ENCODE data around the gene QRICH1. TPM values are rescaled to one million over a fixed set of nuclear protein-coding genes. Genes with fewer than 3 reads are reported as not detected.

The QRICH1 gene
- total RNA-seq, 1 donor from 2014 or later: 77.5 TPM

GRCh38 chr3:48985831-48986376 is 108.0 kb downstream of the QRICH1 start:
- DNase-seq (ENCODE audit: low spot score): peak; percentile 25
- Mint-ChIP-seq H3K9me3 (ENCODE audit: low read depth) (no peaks in the 10 kb centered on the region), H3K36me3 (ENCODE audit: low read depth) (peaks cover 12% of the 10 kb centered on the region), H3K4me1 (ENCODE audit: low read depth) (peaks cover 16% of the 10 kb centered on the region), H3K4me3 (ENCODE audit: unreplicated experiment) (no peak overlapping the region), H3K27ac (ENCODE audit: unreplicated experiment) (peak overlapping the region; percentile 23), H3K27me3 (ENCODE audit: low read depth) (no peaks in the 10 kb centered on the region)
- TF ChIP-seq, protein P1, sequence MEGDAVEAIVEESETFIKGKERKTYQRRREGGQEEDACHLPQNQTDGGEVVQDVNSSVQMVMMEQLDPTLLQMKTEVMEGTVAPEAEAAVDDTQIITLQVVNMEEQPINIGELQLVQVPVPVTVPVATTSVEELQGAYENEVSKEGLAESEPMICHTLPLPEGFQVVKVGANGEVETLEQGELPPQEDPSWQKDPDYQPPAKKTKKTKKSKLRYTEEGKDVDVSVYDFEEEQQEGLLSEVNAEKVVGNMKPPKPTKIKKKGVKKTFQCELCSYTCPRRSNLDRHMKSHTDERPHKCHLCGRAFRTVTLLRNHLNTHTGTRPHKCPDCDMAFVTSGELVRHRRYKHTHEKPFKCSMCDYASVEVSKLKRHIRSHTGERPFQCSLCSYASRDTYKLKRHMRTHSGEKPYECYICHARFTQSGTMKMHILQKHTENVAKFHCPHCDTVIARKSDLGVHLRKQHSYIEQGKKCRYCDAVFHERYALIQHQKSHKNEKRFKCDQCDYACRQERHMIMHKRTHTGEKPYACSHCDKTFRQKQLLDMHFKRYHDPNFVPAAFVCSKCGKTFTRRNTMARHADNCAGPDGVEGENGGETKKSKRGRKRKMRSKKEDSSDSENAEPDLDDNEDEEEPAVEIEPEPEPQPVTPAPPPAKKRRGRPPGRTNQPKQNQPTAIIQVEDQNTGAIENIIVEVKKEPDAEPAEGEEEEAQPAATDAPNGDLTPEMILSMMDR (IDR thresholded peaks at IDR 0.05): no peak

- TF ChIP-seq, protein P1 (IDR thresholded peaks at IDR 0.05): no peak
- Mint-ChIP-seq H3K36me3 (ENCODE audit: low read depth) (peaks cover 18% of the 10 kb centered on the region), H3K9me3 (ENCODE audit: low read depth) (no peaks in the 10 kb centered on the region), H3K4me1 (ENCODE audit: low read depth) (peaks cover 12% of the 10 kb centered on the region), H3K27ac (ENCODE audit: unreplicated experiment) (no peak overlapping the region), H3K4me3 (ENCODE audit: unreplicated experiment) (no peak overlapping the region), H3K27me3 (ENCODE audit: low read depth) (no peaks in the 10 kb centered on the region)
- no peak for DNase-seq (ENCODE audit: low spot score)
Measured at GRCh38 chr3:48984663-48985062, 109.2 kb downstream of the QRICH1 start.

GRCh38 chr3:48983096-48983495 is 110.8 kb downstream of the QRICH1 start:
- H3K27ac Mint-ChIP-seq (ENCODE audit: unreplicated experiment): no peak overlapping the region
- DNase-seq (ENCODE audit: low spot score): peak; percentile 50
- peaks cover 25% of the 10 kb centered on the region for H3K36me3 Mint-ChIP-seq (ENCODE audit: low read depth)
- no peaks in the 10 kb centered on the region for H3K27me3 Mint-ChIP-seq (ENCODE audit: low read depth)
- H3K4me1 Mint-ChIP-seq (ENCODE audit: low read depth): peaks cover 3% of the 10 kb centered on the region
- H3K9me3 Mint-ChIP-seq (ENCODE audit: low read depth): no peaks in the 10 kb centered on the region
- H3K4me3 Mint-ChIP-seq (ENCODE audit: unreplicated experiment): no peak overlapping the region
- TF ChIP-seq, protein P1 (IDR thresholded peaks at IDR 0.05): no peak

- Mint-ChIP-seq H3K36me3 (ENCODE audit: low read depth) (peaks cover 26% of the 10 kb centered on the region), H3K27ac (ENCODE audit: unreplicated experiment) (no peak overlapping the region), H3K9me3 (ENCODE audit: low read depth) (no peaks in the 10 kb centered on the region), H3K4me3 (ENCODE audit: unreplicated experiment) (no peak overlapping the region), H3K4me1 (ENCODE audit: low read depth) (no peaks in the 10 kb centered on the region), H3K27me3 (ENCODE audit: low read depth) (no peaks in the 10 kb centered on the region)
- TF ChIP-seq, protein P1 (IDR thresholded peaks at IDR 0.05): no peak
- peak; percentile 27 for DNase-seq (ENCODE audit: low spot score)
Measured at GRCh38 chr3:48982686-48983085, 111.2 kb downstream of the QRICH1 start.

GRCh38 chr3:48982016-48982415 is 111.9 kb downstream of the QRICH1 start:
- Mint-ChIP-seq H3K4me1 (ENCODE audit: low read depth) (no peaks in the 10 kb centered on the region), H3K4me3 (ENCODE audit: unreplicated experiment) (no peak overlapping the region), H3K27me3 (ENCODE audit: low read depth) (no peaks in the 10 kb centered on the region), H3K36me3 (ENCODE audit: low read depth) (peaks cover 26% of the 10 kb centered on the region), H3K9me3 (ENCODE audit: low read depth) (no peaks in the 10 kb centered on the region), H3K27ac (ENCODE audit: unreplicated experiment) (no peak overlapping the region)
- TF ChIP-seq, protein P1 (IDR thresholded peaks at IDR 0.05): no peak
- no peak for DNase-seq (ENCODE audit: low spot score)

Data from chondrocyte (in vitro differentiated cells).